Spleen (tissue), 11 donors: ENCODE measurements around the gene LRIG1. TPM values are rescaled to one million over a fixed set of nuclear protein-coding genes. Genes with fewer than 3 reads are reported as not detected.

Experiments used
- DNase-seq: peaks from one replicate; pipeline ENCODE4 v3.0.0-alpha.2; 2020
- H3K27ac ChIP-seq, 8 donors: fragments of 200-600 bp; sonication (generic) in 7 of 8; 1 replicate in 4 of 8; 2 replicates in 4 of 8; pipeline versions ENCODE4 v1.5.0 to v1.8.0; 2016 to 2021; ENCODE audit warnings: inconsistent platforms in 4 of 8, mild to moderate bottlenecking in 4 of 8, moderate library complexity in 1 of 8
- H3K27me3 ChIP-seq, 7 donors: fragments of 200-600 bp; sonication (generic) in 6 of 7; replicated peaks in 1 of 7; 1 replicate in 4 of 7; 2 replicates in 3 of 7; pipeline versions ENCODE4 v1.5.0 to v1.8.0; 2016 to 2021; ENCODE audit warnings: inconsistent platforms in 3 of 7, mild to moderate bottlenecking in 1 of 7
- H3K36me3 ChIP-seq, 6 donors: fragments of 200-600 bp; sonication (generic) in 5 of 6; 1 replicate in 4 of 6; 2 replicates in 2 of 6; pipeline versions ENCODE4 v1.5.0 to v1.8.0; 2016 to 2021; ENCODE audit warnings: inconsistent platforms in 2 of 6
- H3K4me1 ChIP-seq, 6 donors: fragments of 200-600 bp; sonication (generic) in 5 of 6; 1 replicate in 3 of 6; 2 replicates in 3 of 6; pipeline versions ENCODE4 v1.5.0 to v1.8.0; 2016 to 2021; ENCODE audit warnings: inconsistent platforms in 3 of 6
- H3K4me3 ChIP-seq, 8 donors: fragments of 200-600 bp; sonication (generic) in 7 of 8; 1 replicate in 4 of 8; 2 replicates in 4 of 8; pipeline versions ENCODE4 v1.5.0 to v1.8.0; 2016 to 2021; ENCODE audit warnings: inconsistent platforms in 4 of 8, mild to moderate bottlenecking in 4 of 8, moderate library complexity in 2 of 8
- H3K9me3 ChIP-seq, 8 donors: fragments of 200-600 bp; sonication (generic) in 7 of 8; 1 replicate in 4 of 8; 2 replicates in 4 of 8; pipeline versions ENCODE4 v1.5.0 to v1.8.0; 2016 to 2021; ENCODE audit warnings: inconsistent platforms in 4 of 8
- CTCF ChIP-seq, 11 experiments: fragments of 200-600 bp in 7 of 11; fragments of 450-650 bp in 4 of 11; sonication (generic) in 4 of 11; IDR thresholded peaks in 8 of 11; conservative IDR thresholded peaks in 3 of 11; 1 replicate in 7 of 11; 2 replicates in 4 of 11; pipeline versions ENCODE4 v1.4.0 to v1.8.0; 2016 to 2021; ENCODE audit warnings: antibody characterized with exemption in 11 of 11, inconsistent platforms in 4 of 11, mild to moderate bottlenecking in 1 of 11
- POLR2A ChIP-seq, 3 donors: fragments of 450-650 bp; IDR thresholded peaks; one replicate each; pipeline ENCODE4 v1.5.1; 2017; ENCODE audit warnings: antibody characterized with exemption in 3 of 3, mild to moderate bottlenecking in 1 of 3
- POLR2AphosphoS5 ChIP-seq, 3 donors: sonication (generic); formaldehyde crosslinking; IDR thresholded peaks; one replicate each; pipeline ENCODE4 v1.5.1; 2017; ENCODE audit warnings: antibody characterized with exemption in 3 of 3
- WGBS, 5 donors: extraction: QIAGEN DNeasy Blood & Tissue Kit in 3 of 5; methylation state at CpG; one replicate each; pipeline versions ENCODE4 v1.1.5 to v1.1.7; 2013 to 2018; 5-methylcytosine and 5-hydroxymethylcytosine counted together
- intact Hi-C: fragments of 100-400 bp; cut with DNase I; formaldehyde crosslinking; loops from one replicate; pipeline ENCODE4 v1.15.0; 2023; ENCODE audit warnings: low total_unique reads
- polyA plus RNA-seq, 3 donors: library from polyadenylated mRNA; stranded (reverse); fragments of 200-250 nt; gene quantifications; one replicate each; pipeline ENCODE4 v1.2.1, GENCODE V29; 2013
- total RNA-seq, 7 donors: library from RNA; depleted of rRNA in 3 of 7; stranded (reverse); fragments of >200 nt in 3 of 7; fragmentation: NEBNext Ultra II Directional in 4 of 7; extraction: Animal tissue kit (Norgen Biotek cat#: 25700) in 4 of 7; gene quantifications; one replicate each; pipeline versions ENCODE4 v1.1.0 to v1.2.1, GENCODE V29; 2016 to 2021
- donor health status: healthy with polysubstance abuse.
- donor health status: DM: no; HTN: no; CAD: no; lungs with moderate emphysema.
- donor health status: DM: no; HTN: no; CAD: no.
- donor health status: Bipolar disorder and iron deficiency.
- donor health status: healthy.
- donor health status: DM: no; HTN: no; CAD: no.
- donor health status: DM: yes; HTN: yes; CAD: no.

The LRIG1 gene
- total and polyA plus RNA-seq, 10 donors = 5.9 to 19.7 (median 11.9) TPM

DNA sequence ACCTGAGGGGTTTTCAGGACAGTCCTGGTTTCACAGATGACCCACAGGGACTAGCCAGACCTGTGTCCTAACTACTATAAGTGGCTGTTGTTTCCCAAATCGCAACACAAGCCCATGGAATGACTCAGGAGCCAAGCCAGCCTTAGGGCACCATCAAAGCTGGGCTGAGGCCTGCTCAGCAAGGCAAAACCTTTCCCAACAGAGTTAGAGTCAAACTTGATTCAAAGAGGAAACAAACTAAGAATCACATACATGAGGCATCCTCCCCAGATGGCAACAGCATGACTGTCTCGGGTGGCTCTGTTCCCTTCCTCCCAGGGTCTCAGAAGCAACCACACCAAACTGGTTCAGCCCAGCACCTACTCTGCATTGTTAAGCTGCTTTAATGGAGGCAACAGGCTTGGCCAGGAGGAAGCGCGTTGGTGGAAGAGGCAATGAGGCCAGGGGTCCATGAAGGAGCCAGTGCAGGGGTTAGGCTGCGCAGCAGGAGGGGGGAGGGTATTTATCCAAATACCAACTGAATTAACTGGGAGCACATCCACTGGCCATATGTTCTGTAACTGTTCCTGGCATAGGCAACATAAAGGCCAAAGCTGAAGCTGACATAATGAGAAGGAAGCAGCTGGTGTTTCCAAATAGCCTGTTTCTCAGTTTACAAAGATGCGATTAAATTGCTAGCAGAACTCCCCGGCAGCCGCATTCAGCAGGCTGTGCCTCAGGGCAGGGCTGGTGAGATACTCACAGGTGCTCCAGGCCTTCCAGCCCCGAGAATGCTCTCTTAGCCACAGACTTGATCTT lies 102.4 kb downstream of the LRIG1 start:
- Histone ChIP-seq H3K4me1 (peaks cover 0 to 13% (median 8%) of the 10 kb centered on the region in 6 donors), H3K9me3 (no peaks in the 10 kb centered on the region), H3K27me3 (no peaks in the 10 kb centered on the region), H3K27ac (no peak overlapping the region), H3K4me3 (no peak overlapping the region), H3K36me3 (peaks cover 0 to 78% (median 9%) of the 10 kb centered on the region in 6 donors)
- WGBS, 5 donors = 87 to 96% (median 95%) methylated on average over 9 of the region's 9 CpGs
- no peak for TF ChIP-seq CTCF (IDR thresholded peaks at IDR 0.05 in 8 of 11, conservative IDR thresholded peaks at IDR 0.05 in 3 of 11)
- TF ChIP-seq POLR2A (IDR thresholded peaks at IDR 0.05) = no peak
- no peak for TF ChIP-seq POLR2AphosphoS5 (IDR thresholded peaks at IDR 0.05)
- peak; percentile 62 for DNase-seq
- intact Hi-C loops = loop anchor here (10.0 kb wide), 1 partner anchor 114 kb away; no protein-coding TSS in a partner anchor

DNA sequence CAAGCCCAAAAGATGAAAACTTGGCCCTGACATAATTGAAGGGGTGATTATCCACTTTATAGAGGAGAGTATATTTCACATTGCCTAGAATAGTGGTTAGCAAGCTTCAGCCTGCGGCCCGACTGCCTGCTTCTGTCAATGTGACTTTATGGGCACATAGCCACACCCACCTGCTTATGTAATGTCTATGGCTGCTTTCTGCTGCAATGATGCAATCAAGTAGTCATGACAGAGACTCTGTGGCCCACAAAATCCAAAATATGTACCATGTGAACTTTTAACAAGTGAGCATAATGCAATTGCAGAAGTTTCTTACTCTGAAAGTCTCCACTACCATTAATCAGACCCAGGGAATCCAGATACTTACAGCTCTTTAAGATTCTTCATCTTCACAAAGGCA lies 103.1 kb downstream of the LRIG1 start:
- H3K27ac ChIP-seq = no peak overlapping the region
- peaks cover 0 to 79% (median 9%) of the 10 kb centered on the region in 6 donors for H3K36me3 ChIP-seq
- H3K9me3 ChIP-seq = no peaks in the 10 kb centered on the region
- TF ChIP-seq POLR2AphosphoS5 (IDR thresholded peaks at IDR 0.05) = no peak
- DNase-seq = no peak
- H3K4me3 ChIP-seq = no peak overlapping the region
- 54 to 83% (median 74%) methylated on average over 2 of the region's 2 CpGs for WGBS, 5 donors
- intact Hi-C loops = loop anchor here (10.0 kb wide), 1 partner anchor 113 kb away; no protein-coding TSS in a partner anchor
- peaks cover 2 to 19% (median 15%) of the 10 kb centered on the region in 6 donors for H3K4me1 ChIP-seq
- no peaks in the 10 kb centered on the region for H3K27me3 ChIP-seq

DNA sequence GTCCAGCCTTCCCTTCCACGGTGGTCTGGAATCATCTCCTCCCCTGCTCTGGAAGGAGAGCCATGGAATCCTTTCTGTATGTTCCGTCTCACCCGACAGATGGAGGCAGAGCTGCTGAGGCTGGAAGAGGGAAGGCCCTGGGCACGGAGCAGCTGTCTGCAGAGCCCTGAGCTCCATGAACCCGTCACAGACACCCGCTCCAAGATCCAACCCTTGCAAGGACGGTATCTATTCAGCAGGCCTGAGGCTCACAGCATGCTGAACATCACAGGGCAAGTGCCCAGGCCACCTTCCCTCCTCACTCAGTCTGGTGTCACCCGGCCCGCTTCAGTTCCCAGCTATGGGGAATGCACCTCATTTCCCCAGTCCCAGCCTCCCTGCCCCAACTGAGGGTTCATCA lies 103.9 kb downstream of the LRIG1 start:
- Histone ChIP-seq H3K27me3 (no peaks in the 10 kb centered on the region), H3K27ac (no peak overlapping the region), H3K4me3 (no peak overlapping the region), H3K9me3 (no peaks in the 10 kb centered on the region), H3K36me3 (peaks cover 0 to 80% (median 9%) of the 10 kb centered on the region in 6 donors), H3K4me1 (peaks cover 4 to 27% (median 17%) of the 10 kb centered on the region in 6 donors)
- no peak for TF ChIP-seq POLR2A (IDR thresholded peaks at IDR 0.05)
- no peak for TF ChIP-seq CTCF (IDR thresholded peaks at IDR 0.05 in 8 of 11, conservative IDR thresholded peaks at IDR 0.05 in 3 of 11)
- TF ChIP-seq POLR2AphosphoS5 (IDR thresholded peaks at IDR 0.05) = no peak
- no peak for DNase-seq
- 97 to 99% (median 98%) methylated on average over 4 to 9 of the region's 9 CpGs for WGBS, 5 donors
- intact Hi-C loops = loop anchor here (10.0 kb wide), 1 partner anchor 112 kb away; no protein-coding TSS in a partner anchor

DNA sequence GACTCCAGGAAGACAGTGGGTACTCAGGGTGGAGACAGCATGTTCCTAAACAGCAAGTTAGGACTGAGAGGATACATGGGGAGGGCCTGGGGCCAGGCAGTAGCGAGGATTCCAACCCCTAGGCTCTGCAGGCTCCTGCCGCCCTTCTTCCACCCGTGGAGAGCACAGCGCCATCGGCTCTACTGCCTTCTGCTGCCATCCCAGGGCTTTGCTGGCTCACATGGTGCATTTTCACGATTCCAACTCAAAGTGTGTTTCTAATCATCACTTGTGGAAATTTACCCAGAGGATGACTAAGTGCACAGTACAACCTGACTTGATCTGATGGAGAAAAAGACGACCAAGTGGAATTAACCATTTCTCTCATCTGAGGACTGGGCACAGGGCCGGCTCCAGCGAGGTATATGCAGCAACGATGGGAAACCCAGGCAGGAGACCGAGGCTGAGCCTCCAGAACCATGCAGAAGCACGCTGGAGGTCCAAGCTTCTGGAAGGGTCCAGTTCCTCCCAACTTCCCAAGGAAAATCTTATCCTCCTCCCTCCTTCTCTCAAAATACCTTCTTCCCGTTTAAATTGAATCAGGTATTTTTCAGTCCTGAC lies 104.6 kb downstream of the LRIG1 start:
- H3K36me3 ChIP-seq = peaks cover 0 to 76% (median 9%) of the 10 kb centered on the region in 6 donors
- 95 to 99% (median 97%) methylated on average over 13 of the region's 13 CpGs for WGBS, 5 donors
- no peaks in the 10 kb centered on the region for H3K9me3 ChIP-seq
- H3K27ac ChIP-seq = no peak overlapping the region
- H3K4me1 ChIP-seq = peaks cover 4 to 30% (median 17%) of the 10 kb centered on the region in 6 donors
- intact Hi-C loops = loop anchor here (10.0 kb wide), 1 partner anchor 111 kb away; no protein-coding TSS in a partner anchor
- no peak for DNase-seq
- TF ChIP-seq CTCF (IDR thresholded peaks at IDR 0.05 in 8 of 11, conservative IDR thresholded peaks at IDR 0.05 in 3 of 11) (no peak), POLR2A (IDR thresholded peaks at IDR 0.05) (no peak), POLR2AphosphoS5 (IDR thresholded peaks at IDR 0.05) (no peak)
- H3K4me3 ChIP-seq = no peak overlapping the region
- no peaks in the 10 kb centered on the region for H3K27me3 ChIP-seq
